HepG2 (cell line): Measurements from ENCODE around the gene VPS26A. TPM values are rescaled to one million over a fixed set of nuclear protein-coding genes. Genes with fewer than 3 reads are reported as not detected.

Source experiments
- ATAC-seq: fragments of 200-7000 bp; cut with Tn5 transposase; 3 replicates; pipeline ENCODE4 v1.9.1; 2020; ENCODE audit warnings: mild to moderate bottlenecking, moderate library complexity
- BruUV-seq: library from RNA; stranded (reverse); fragments of 400-500 nt; replicated peaks from 2 replicates; lab custom pipeline; 2021; lab: Mats Ljungman, UMichigan
- CTCF ChIA-PET: fragments of 300-600 bp; formaldehyde crosslinking; extraction: SDS; loops from one replicate; lab custom pipeline; 2021; ENCODE audit warnings: low total read pairs, inconsistent platforms, low intra/inter-chr PET ratio; lab: Yijun Ruan, JAX
- POLR2A ChIA-PET: fragments of 350-600 bp; sonication (Branson Sonifier 250); formaldehyde crosslinking; loops from one replicate; lab custom pipeline; 2020; ENCODE audit warnings: antibody characterized with exemption, inconsistent platforms; lab: Yijun Ruan, JAX
- DNase-seq: peaks from one replicate; pipeline ENCODE4 v3.0.0-alpha.2; 2015; ENCODE audit warnings: low spot score
- FAIRE-seq: peaks from 3 replicates; lab custom pipeline; 2011; peaks lifted over from hg19 to GRCh38; lab: Jason Lieb, UNC
- H2AFZ ChIP-seq: one replicate; pipeline ENCODE4 v1.6.1; 2011; ENCODE audit warnings: low read length, inconsistent platforms
- H3K27ac ChIP-seq: fragments of 300-600 bp; 3 replicates; pipeline ENCODE4 v1.8.0; 2011; ENCODE audit warnings: mixed run types, mild to moderate bottlenecking, mixed read lengths, low read length, inconsistent platforms; ENCODE audit not compliant: insufficient read depth; ENCODE audit errors: extremely low read length
- H3K27me3 ChIP-seq, 2 experiments: fragments of 200-600 bp in 1 of 2; 2 replicates in 1 of 2; 3 replicates in 1 of 2; pipeline versions ENCODE4 v1.6.0 to v1.8.0; 2011; ENCODE audit warnings: low read length in 2 of 2, mild to moderate bottlenecking in 2 of 2, moderate library complexity in 2 of 2, inconsistent platforms in 1 of 2; ENCODE audit not compliant: insufficient read depth in 2 of 2, control insufficient read depth in 1 of 2
- H3K36me3 ChIP-seq, 2 experiments: fragments of 200-600 bp in 1 of 2; replicated peaks in 1 of 2; 2 replicates in 1 of 2; 3 replicates in 1 of 2; pipeline versions ENCODE4 v1.5.1 to v1.8.0; 2011; ENCODE audit warnings: low read length in 2 of 2, inconsistent platforms in 1 of 2; ENCODE audit not compliant: insufficient read depth in 2 of 2, control insufficient read depth in 1 of 2
- H3K4me1 ChIP-seq: 2 replicates; pipeline ENCODE4 v1.5.1; 2012; ENCODE audit warnings: low read length, inconsistent platforms; ENCODE audit not compliant: insufficient read depth
- H3K4me2 ChIP-seq: 2 replicates; pipeline ENCODE4 v1.6.0; 2011; ENCODE audit warnings: low read depth, low read length, inconsistent platforms
- H3K4me3 ChIP-seq, 3 experiments: fragments of 200-600 bp in 1 of 3; sonication (generic), shearing (Covaris generic) in 1 of 3; replicated peaks in 1 of 3; 2 replicates each; pipeline ENCODE4 v1.5.1; 2011 to 2016; ENCODE audit warnings: low read length in 3 of 3, inconsistent platforms in 2 of 3, low read depth in 2 of 3, mild to moderate bottlenecking in 2 of 3, control low read depth in 1 of 3, mixed read lengths in 1 of 3; ENCODE audit not compliant: insufficient read depth in 1 of 3
- H3K79me2 ChIP-seq: one replicate; pipeline ENCODE4 v1.6.1; 2011; ENCODE audit warnings: low read length, inconsistent platforms; ENCODE audit not compliant: insufficient read depth
- H3K9ac ChIP-seq: 2 replicates; pipeline ENCODE4 v1.6.0; 2011; ENCODE audit warnings: mild to moderate bottlenecking, low read depth, low read length, inconsistent platforms; ENCODE audit not compliant: insufficient read depth
- H3K9me3 ChIP-seq: 2 replicates; pipeline ENCODE4 v1.5.1; 2012; ENCODE audit warnings: mild to moderate bottlenecking, low read length
- H4K20me1 ChIP-seq: 2 replicates; pipeline ENCODE4 v1.6.0; 2011; ENCODE audit warnings: inconsistent platforms, mild to moderate bottlenecking, low read length, moderate library complexity; ENCODE audit not compliant: insufficient read depth
- ELF3 ChIP-seq: IDR thresholded peaks from 2 replicates; pipeline ENCODE4 v1.6.1; 2016; ENCODE audit warnings: missing genetic modification reagents, missing compliant biosample characterization
- GABPA ChIP-seq, 2 experiments: IDR thresholded peaks; 2 replicates each; pipeline ENCODE4 v1.6.1; 2011 to 2016; ENCODE audit warnings: low read depth in 2 of 2, low read length in 1 of 2, missing biosample characterization in 1 of 2, missing genetic modification characterization in 1 of 2
- GATAD2A ChIP-seq: IDR thresholded peaks from 2 replicates; pipeline ENCODE4 v1.6.1; 2016
- NFYB ChIP-seq: sonication (generic); formaldehyde crosslinking; IDR thresholded peaks from 2 replicates; pipeline ENCODE4 v1.4.0; 2020; ENCODE audit warnings: missing genetic modification reagents
- RAD21 ChIP-seq: fragments of 450-650 bp; formaldehyde crosslinking; IDR thresholded peaks from 2 replicates; pipeline ENCODE4 v1.5.0; 2020; ENCODE audit warnings: mild to moderate bottlenecking
- SMC3 ChIP-seq: IDR thresholded peaks from 2 replicates; pipeline ENCODE4 v1.6.1; 2011; ENCODE audit warnings: low read length, improper control_type of control experiment
- SP5 ChIP-seq: IDR thresholded peaks from 2 replicates; pipeline ENCODE4 v1.6.1; 2016; ENCODE audit warnings: low read depth, borderline replicate concordance
- STAG1 ChIP-seq: sonication (generic); formaldehyde crosslinking; IDR thresholded peaks from 2 replicates; pipeline ENCODE4 v1.4.0; 2020; ENCODE audit warnings: missing genetic modification reagents
- TBX2 ChIP-seq: sonication (generic); formaldehyde crosslinking; IDR thresholded peaks from 2 replicates; pipeline ENCODE4 v1.5.0; 2020; ENCODE audit warnings: missing genetic modification reagents, mild to moderate bottlenecking, borderline replicate concordance
- TRIM24 ChIP-seq: sonication (generic); formaldehyde crosslinking; IDR thresholded peaks from 2 replicates; pipeline ENCODE4 v1.8.0; 2022; ENCODE audit warnings: mild to moderate bottlenecking, missing genetic modification reagents
- ZBTB3 ChIP-seq: sonication (generic); formaldehyde crosslinking; IDR thresholded peaks from 2 replicates; pipeline ENCODE4 v1.4.0; 2020; ENCODE audit warnings: low read depth, mild to moderate bottlenecking, moderate library complexity, missing genetic modification reagents, borderline replicate concordance
- ZFX ChIP-seq: sonication (generic); formaldehyde crosslinking; IDR thresholded peaks from 2 replicates; pipeline ENCODE4 v1.4.0; 2020; ENCODE audit warnings: mild to moderate bottlenecking, low read depth, missing genetic modification reagents, moderate library complexity
- WGBS: methylation state at CpG from one replicate; pipeline ENCODE4 v1.1.6; 2017; ENCODE audit warnings: low lambda C conversion rate; 5-methylcytosine and 5-hydroxymethylcytosine counted together
- in situ Hi-C: cut with HindIII; loops from 2 replicates; pipeline ENCODE4 v1.10.0; 2017; ENCODE audit warnings: low pct_unique_long_range_greater_than_20kb; ENCODE audit not compliant: extremely low pct_ligation_motif_present
- intact Hi-C: fragments of 100-400 bp; cut with micrococcal nuclease; formaldehyde crosslinking; loops from one replicate; pipeline ENCODE4 v1.10.0; 2022; ENCODE audit not compliant: unreplicated experiment
- polyA plus RNA-seq, 8 experiments: library from polyadenylated mRNA; depleted of rRNA in 3 of 8; stranded (reverse) in 7 of 8; unstranded in 1 of 8; fragments of >200 nt; fragmentation: Illumina TruSeq in 4 of 8; extraction: Trizol in 4 of 8; gene quantifications; 2 replicates each; pipeline versions ENCODE4 v1.2.1 to v1.2.3, GENCODE V29; 2011 to 2016; ENCODE audit warnings: low read depth in 4 of 8, missing spikeins in 1 of 8, mixed read lengths in 1 of 8; ENCODE audit not compliant: insufficient read depth in 1 of 8
- total RNA-seq, 5 experiments: library from RNA; depleted of rRNA; stranded (reverse); fragments of >200 nt; fragmentation: Illumina TruSeq; extraction: Trizol; gene quantifications; 2 replicates each; pipeline ENCODE4 v1.2.3, GENCODE V29; 2016; ENCODE audit warnings: low read depth in 1 of 5
- TF ChIP-seq, protein P1 (sequence below): IDR thresholded peaks from 2 replicates; pipeline ENCODE4 v1.6.1; 2012; ENCODE audit warnings: low read depth, low read length, improper control_type of control experiment
- TF ChIP-seq, protein P2 (sequence below): sonication (generic); formaldehyde crosslinking; IDR thresholded peaks from 2 replicates; pipeline ENCODE4 v1.5.0; 2020; ENCODE audit warnings: mild to moderate bottlenecking, missing genetic modification reagents, moderate library complexity
- TF ChIP-seq, protein P3 (sequence below): IDR thresholded peaks from 2 replicates; pipeline ENCODE4 v1.4.0; 2020; ENCODE audit warnings: mild to moderate bottlenecking, missing genetic modification reagents

Gene VPS26A
- total and polyA plus RNA-seq, 2 of the 13 experiments (the other 11 are each of a cell fraction or from before 2014, with no cell fraction given) = 12.9 to 32.6 TPM

DNA sequence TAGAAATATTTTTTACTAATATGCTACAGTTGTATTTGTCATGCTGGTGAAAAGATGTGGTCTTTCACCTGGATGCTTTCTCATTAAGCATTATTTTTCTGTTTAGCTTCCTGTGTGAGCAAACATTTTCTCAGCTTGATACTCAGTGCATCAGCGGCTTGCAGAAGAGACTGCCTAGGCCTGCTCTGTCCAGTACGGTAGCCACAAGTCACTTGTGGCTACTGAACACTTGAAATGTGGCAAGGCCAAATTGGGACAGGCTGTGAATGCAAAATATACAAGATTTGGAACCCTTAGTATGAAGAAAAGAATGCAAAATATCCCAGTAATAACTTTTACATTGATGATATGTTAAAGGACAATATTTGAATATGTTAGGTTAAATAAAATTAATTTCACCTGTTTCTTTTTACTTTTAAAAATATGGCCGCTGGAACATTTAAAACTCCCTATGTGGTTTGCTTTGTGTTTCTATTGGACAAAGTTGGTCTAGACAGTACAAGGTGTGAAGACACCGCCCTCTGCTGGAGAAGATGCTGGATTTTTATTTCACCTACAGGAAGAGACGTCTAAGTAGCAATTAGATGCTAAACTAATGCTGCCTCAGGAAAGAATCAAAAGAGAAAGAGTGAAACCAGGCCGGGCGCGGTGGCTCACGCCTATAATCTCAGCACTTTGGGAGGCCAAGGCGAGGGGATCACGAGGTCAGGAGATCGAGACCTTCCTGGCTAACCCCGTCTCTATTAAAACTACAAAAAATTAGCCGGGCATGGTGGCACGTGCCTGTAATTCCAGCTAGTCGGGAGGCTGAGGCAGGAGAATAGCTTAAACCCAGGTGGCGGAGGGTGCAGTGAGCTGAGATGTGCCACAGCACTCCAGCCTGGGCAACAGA is 30.8 kb upstream of the VPS26A start:
- DNase-seq = peak; percentile 79
- no TSS peak for BruUV-seq
- H3K27ac ChIP-seq = no peak overlapping the region
- H4K20me1 ChIP-seq = no peaks in the 10 kb centered on the region
- WGBS = 24% methylated on average over 17 of the region's 17 CpGs
- 0 out of 2 replicates have a peak, but pooled peaks cover 9% of the 10 kb centered on the region for H3K4me1 ChIP-seq
- peak; percentile 68 for FAIRE-seq
- H3K36me3 ChIP-seq = no peaks in the 10 kb centered on the region
- in situ Hi-C loops (loop anchor here (5.0 kb wide), 1 partner anchor 86 kb away; no protein-coding TSS in a partner anchor), intact Hi-C loops (loop anchor here (1.0 to 5.0 kb wide), 3 partner anchors 88 to 136 kb away; partner anchors contain the start of gene DDX21)
- no peaks in the 10 kb centered on the region for H3K9me3 ChIP-seq
- no peak overlapping the region for H3K4me3 ChIP-seq
- ATAC-seq = peak; percentile 90
- no peaks in the 10 kb centered on the region; a peak in 1 of 5 replicates for H3K27me3 ChIP-seq
- H3K4me2 ChIP-seq = peak overlapping the region; percentile 11; the same call in 1 of the 2 replicates
- H3K79me2 ChIP-seq = no peaks in the 10 kb centered on the region
- H3K9ac ChIP-seq = no peak overlapping the region
- H2AFZ ChIP-seq = no peak overlapping the region
- POLR2A ChIA-PET = no interaction called here
- CTCF ChIA-PET = interaction anchor here (1.5 to 2.3 kb wide), 2 partner anchors 88 to 105 kb away, joined by 4 to 18 read pairs; partner anchors contain the start of gene KIFBP
- TF ChIP-seq, protein P1, sequence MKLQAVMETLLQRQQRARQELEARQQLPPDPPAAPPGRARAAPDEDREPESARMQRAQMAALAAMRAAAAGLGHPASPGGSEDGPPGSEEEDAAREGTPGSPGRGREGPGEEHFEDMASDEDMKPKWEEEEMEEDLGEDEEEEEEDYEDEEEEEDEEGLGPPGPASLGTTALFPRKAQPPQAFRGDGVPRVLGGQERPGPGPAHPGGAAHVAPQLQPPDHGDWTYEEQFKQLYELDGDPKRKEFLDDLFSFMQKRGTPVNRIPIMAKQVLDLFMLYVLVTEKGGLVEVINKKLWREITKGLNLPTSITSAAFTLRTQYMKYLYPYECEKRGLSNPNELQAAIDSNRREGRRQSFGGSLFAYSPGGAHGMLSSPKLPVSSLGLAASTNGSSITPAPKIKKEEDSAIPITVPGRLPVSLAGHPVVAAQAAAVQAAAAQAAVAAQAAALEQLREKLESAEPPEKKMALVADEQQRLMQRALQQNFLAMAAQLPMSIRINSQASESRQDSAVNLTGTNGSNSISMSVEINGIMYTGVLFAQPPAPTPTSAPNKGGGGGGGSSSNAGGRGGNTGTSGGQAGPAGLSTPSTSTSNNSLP = peak; percentile 42; the same call in 1 of the 2 replicates
- TF ChIP-seq SP5 (CRISPR knock-in tag) = no peak
- no peak for TF ChIP-seq TRIM24 (CRISPR knock-in tag)
- TF ChIP-seq, protein P2, sequence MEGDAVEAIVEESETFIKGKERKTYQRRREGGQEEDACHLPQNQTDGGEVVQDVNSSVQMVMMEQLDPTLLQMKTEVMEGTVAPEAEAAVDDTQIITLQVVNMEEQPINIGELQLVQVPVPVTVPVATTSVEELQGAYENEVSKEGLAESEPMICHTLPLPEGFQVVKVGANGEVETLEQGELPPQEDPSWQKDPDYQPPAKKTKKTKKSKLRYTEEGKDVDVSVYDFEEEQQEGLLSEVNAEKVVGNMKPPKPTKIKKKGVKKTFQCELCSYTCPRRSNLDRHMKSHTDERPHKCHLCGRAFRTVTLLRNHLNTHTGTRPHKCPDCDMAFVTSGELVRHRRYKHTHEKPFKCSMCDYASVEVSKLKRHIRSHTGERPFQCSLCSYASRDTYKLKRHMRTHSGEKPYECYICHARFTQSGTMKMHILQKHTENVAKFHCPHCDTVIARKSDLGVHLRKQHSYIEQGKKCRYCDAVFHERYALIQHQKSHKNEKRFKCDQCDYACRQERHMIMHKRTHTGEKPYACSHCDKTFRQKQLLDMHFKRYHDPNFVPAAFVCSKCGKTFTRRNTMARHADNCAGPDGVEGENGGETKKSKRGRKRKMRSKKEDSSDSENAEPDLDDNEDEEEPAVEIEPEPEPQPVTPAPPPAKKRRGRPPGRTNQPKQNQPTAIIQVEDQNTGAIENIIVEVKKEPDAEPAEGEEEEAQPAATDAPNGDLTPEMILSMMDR (CRISPR knock-in tag) = peak; percentile 81
- 0 out of 2 replicates have a peak, but pooled peaks have one; percentile 38 for TF ChIP-seq TBX2 (CRISPR knock-in tag)
- TF ChIP-seq GABPA (IDR thresholded peaks at IDR 0.05; ENCODE audit: low read depth, low read length) = no peak
- peak; percentile 16; the same call in 1 of the 2 replicates for TF ChIP-seq GABPA (CRISPR knock-in tag; IDR thresholded peaks at IDR 0.05; ENCODE audit: low read depth)
- no peak for TF ChIP-seq ZBTB3 (CRISPR knock-in tag)
- peak; percentile 89 for TF ChIP-seq STAG1 (CRISPR knock-in tag)
- peak; percentile 60 for TF ChIP-seq RAD21 (CRISPR knock-in tag)
- TF ChIP-seq SMC3 = peak; percentile 72
- peak; percentile 35; the same call in 1 of the 2 replicates for TF ChIP-seq GATAD2A (CRISPR knock-in tag)
- TF ChIP-seq ELF3 (CRISPR knock-in tag) = 0 out of 2 replicates have a peak, but pooled peaks have one; percentile 29
- TF ChIP-seq, protein P3, sequence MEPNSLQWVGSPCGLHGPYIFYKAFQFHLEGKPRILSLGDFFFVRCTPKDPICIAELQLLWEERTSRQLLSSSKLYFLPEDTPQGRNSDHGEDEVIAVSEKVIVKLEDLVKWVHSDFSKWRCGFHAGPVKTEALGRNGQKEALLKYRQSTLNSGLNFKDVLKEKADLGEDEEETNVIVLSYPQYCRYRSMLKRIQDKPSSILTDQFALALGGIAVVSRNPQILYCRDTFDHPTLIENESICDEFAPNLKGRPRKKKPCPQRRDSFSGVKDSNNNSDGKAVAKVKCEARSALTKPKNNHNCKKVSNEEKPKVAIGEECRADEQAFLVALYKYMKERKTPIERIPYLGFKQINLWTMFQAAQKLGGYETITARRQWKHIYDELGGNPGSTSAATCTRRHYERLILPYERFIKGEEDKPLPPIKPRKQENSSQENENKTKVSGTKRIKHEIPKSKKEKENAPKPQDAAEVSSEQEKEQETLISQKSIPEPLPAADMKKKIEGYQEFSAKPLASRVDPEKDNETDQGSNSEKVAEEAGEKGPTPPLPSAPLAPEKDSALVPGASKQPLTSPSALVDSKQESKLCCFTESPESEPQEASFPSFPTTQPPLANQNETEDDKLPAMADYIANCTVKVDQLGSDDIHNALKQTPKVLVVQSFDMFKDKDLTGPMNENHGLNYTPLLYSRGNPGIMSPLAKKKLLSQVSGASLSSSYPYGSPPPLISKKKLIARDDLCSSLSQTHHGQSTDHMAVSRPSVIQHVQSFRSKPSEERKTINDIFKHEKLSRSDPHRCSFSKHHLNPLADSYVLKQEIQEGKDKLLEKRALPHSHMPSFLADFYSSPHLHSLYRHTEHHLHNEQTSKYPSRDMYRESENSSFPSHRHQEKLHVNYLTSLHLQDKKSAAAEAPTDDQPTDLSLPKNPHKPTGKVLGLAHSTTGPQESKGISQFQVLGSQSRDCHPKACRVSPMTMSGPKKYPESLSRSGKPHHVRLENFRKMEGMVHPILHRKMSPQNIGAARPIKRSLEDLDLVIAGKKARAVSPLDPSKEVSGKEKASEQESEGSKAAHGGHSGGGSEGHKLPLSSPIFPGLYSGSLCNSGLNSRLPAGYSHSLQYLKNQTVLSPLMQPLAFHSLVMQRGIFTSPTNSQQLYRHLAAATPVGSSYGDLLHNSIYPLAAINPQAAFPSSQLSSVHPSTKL (CRISPR knock-in tag) = 0 out of 2 replicates have a peak, but pooled peaks have one; percentile 28
- TF ChIP-seq NFYB = 0 out of 2 replicates have a peak, but pooled peaks have one; percentile 33
- 0 out of 2 replicates have a peak, but pooled peaks have one; percentile 21 for TF ChIP-seq ZFX (CRISPR knock-in tag)
